GM13976 (cell line): ENCODE data around the gene RRBP1.

Experiments
- DNase-seq: peaks from one replicate; pipeline ENCODE4 v3.0.0; 2012; ENCODE audit warnings: low spot score
- CTCF ChIP-seq: IDR thresholded peaks from 2 replicates; pipeline ENCODE4 v1.5.1; 2012; ENCODE audit warnings: borderline replicate concordance, mild to moderate bottlenecking; ENCODE audit not compliant: insufficient read depth; ENCODE audit errors: extremely low read depth, missing control alignments, control extremely low read depth
- in situ Hi-C: fragments of 300-500 bp; cut with MboI; formaldehyde crosslinking; loops from one replicate; pipeline ENCODE4 v1.12.0; 2022; ENCODE audit warnings: low sequenced_read_pairs, mixed read lengths, inconsistent platforms; ENCODE audit not compliant: unreplicated experiment

RRBP1 gene

GRCh38 chr20:17584689-17585088, 97.4 kb downstream of the RRBP1 start:
- no peak for DNase-seq
- TF ChIP-seq CTCF, result no peak
- in situ Hi-C loops, result no loop called here

GRCh38 chr20:17583126-17583525, 98.9 kb downstream of the RRBP1 start:
- TF ChIP-seq CTCF, result no peak
- no peak for DNase-seq
- in situ Hi-C loops, result no loop called here

GRCh38 chr20:17580895-17581294, 101.1 kb downstream of the RRBP1 start:
- DNase-seq, result no peak
- no peak for TF ChIP-seq CTCF
- in situ Hi-C loops, result no loop called here

GRCh38 chr20:17579369-17580039, 102.5 kb downstream of the RRBP1 start:
- TF ChIP-seq CTCF, result no peak
- in situ Hi-C loops, result no loop called here

GRCh38 chr20:17576215-17576614, 105.8 kb downstream of the RRBP1 start:
- DNase-seq, result no peak
- TF ChIP-seq CTCF, result no peak
- in situ Hi-C loops, result no loop called here

More at GRCh38 chr20:17579369-17580039, 102.5 kb downstream of the RRBP1 start:
- no peak for DNase-seq

GRCh38 chr20:17573463-17573862, 108.6 kb downstream of the RRBP1 start:
- no peak for TF ChIP-seq CTCF
- no peak for DNase-seq
- in situ Hi-C loops, result no loop called here
